H1 (cell line): ENCODE data around the gene APH1B. TPM values are rescaled to one million over a fixed set of nuclear protein-coding genes. Genes with fewer than 3 reads are reported as not detected.

Source experiments
- CTCF ChIA-PET: fragments of 300-600 bp; sonication (Branson Sonifier 250); formaldehyde crosslinking; loops from one replicate; lab custom pipeline; 2021; ENCODE audit not compliant: partially characterized antibody; lab: Charles Lee
- POLR2A ChIA-PET: fragments of 300-600 bp; sonication (Branson Sonifier 250); formaldehyde crosslinking; loops from one replicate; lab custom pipeline; 2021; ENCODE audit warnings: inconsistent platforms; ENCODE audit not compliant: partially characterized antibody; lab: Charles Lee
- DNase-seq, 2 experiments: peaks; one replicate each; pipeline versions ENCODE4 v3.0.0 to v3.0.0-alpha.2; 2010 to 2022; ENCODE audit warnings: low spot score in 2 of 2, low read depth in 1 of 2, mixed read lengths in 1 of 2
- FAIRE-seq: peaks from 2 replicates; lab custom pipeline; 2011; peaks lifted over from hg19 to GRCh38; lab: Jason Lieb, UNC
- H2AFZ ChIP-seq: 2 replicates; pipeline ENCODE4 v1.8.1; 2012; ENCODE audit warnings: low read length, inconsistent platforms
- H2AK5ac ChIP-seq: 2 replicates; pipeline ENCODE4 v1.6.1; 2013; ENCODE audit warnings: low read depth, low read length
- H2BK120ac ChIP-seq: replicated peaks from 2 replicates; pipeline ENCODE3; 2013; ENCODE audit warnings: low read depth, low read length, inconsistent platforms
- H2BK12ac ChIP-seq: 2 replicates; pipeline ENCODE4 v1.6.1; 2013; ENCODE audit warnings: low read depth, low read length
- H2BK15ac ChIP-seq: 2 replicates; pipeline ENCODE4 v1.6.1; 2013; ENCODE audit warnings: low read length
- H2BK20ac ChIP-seq: 2 replicates; pipeline ENCODE4 v1.6.1; 2013; ENCODE audit warnings: low read length
- H2BK5ac ChIP-seq: 2 replicates; pipeline ENCODE4 v1.6.1; 2013; ENCODE audit warnings: low read depth, low read length
- H3K14ac ChIP-seq: 2 replicates; pipeline ENCODE4 v1.6.1; 2013; ENCODE audit warnings: inconsistent platforms; ENCODE audit not compliant: insufficient read length
- H3K18ac ChIP-seq: 2 replicates; pipeline ENCODE4 v1.6.1; 2013; ENCODE audit warnings: low read length; ENCODE audit errors: extremely low read depth
- H3K23ac ChIP-seq: 2 replicates; pipeline ENCODE4 v1.6.1; 2013; ENCODE audit warnings: inconsistent platforms; ENCODE audit not compliant: insufficient read length
- H3K23me2 ChIP-seq: 2 replicates; pipeline ENCODE4 v1.6.1; 2013; ENCODE audit warnings: low read depth, low read length
- H3K27ac ChIP-seq: 2 replicates; pipeline ENCODE4 v1.6.1; 2011; ENCODE audit warnings: low read depth, low read length, inconsistent platforms
- H3K27me3 ChIP-seq, 4 experiments: replicated peaks in 1 of 4; 1 replicate in 1 of 4; 2 replicates in 3 of 4; pipeline versions ENCODE4 v1.6.1 to v1.8.1; 2011 to 2013; ENCODE audit warnings: low read length in 3 of 4, mild to moderate bottlenecking in 3 of 4, inconsistent platforms in 2 of 4, mixed read lengths in 2 of 4, moderate library complexity in 1 of 4; ENCODE audit not compliant: control insufficient read depth in 3 of 4, insufficient read depth in 3 of 4; ENCODE audit errors: extremely low read depth in 1 of 4
- H3K36me3 ChIP-seq, 4 experiments: 2 replicates each; pipeline versions ENCODE4 v1.6.1 to v1.8.1; 2011 to 2013; ENCODE audit warnings: mild to moderate bottlenecking in 4 of 4, low read length in 3 of 4, moderate library complexity in 2 of 4, control low read depth in 1 of 4, inconsistent platforms in 1 of 4; ENCODE audit not compliant: insufficient read depth in 4 of 4, control insufficient read depth in 2 of 4
- H3K4ac ChIP-seq: replicated peaks from 2 replicates; pipeline ENCODE3; 2013; ENCODE audit warnings: low read length, low read depth, mixed read lengths, inconsistent platforms; ENCODE audit not compliant: insufficient read length
- H3K4me1 ChIP-seq, 4 experiments: replicated peaks in 1 of 4; 1 replicate in 1 of 4; 2 replicates in 3 of 4; pipeline versions ENCODE4 v1.6.1 to v1.8.1; 2011 to 2013; ENCODE audit warnings: low read length in 3 of 4, inconsistent platforms in 2 of 4, mixed read lengths in 1 of 4; ENCODE audit not compliant: insufficient read depth in 4 of 4, control insufficient read depth in 3 of 4
- H3K4me2 ChIP-seq, 2 experiments: 2 replicates each; pipeline versions ENCODE4 v1.6.1 to v1.8.1; 2011 to 2013; ENCODE audit warnings: low read depth in 2 of 2, low read length in 2 of 2, control low read depth in 1 of 2, inconsistent platforms in 1 of 2, mild to moderate bottlenecking in 1 of 2; ENCODE audit not compliant: insufficient read depth in 1 of 2
- H3K4me3 ChIP-seq, 4 experiments: fragments of 200-600, 300-600 bp in 1 of 4; sonication (generic), shearing (Covaris generic), sonication (Bioruptor Twin) in 1 of 4; 2 replicates each; pipeline versions ENCODE4 v1.5.1 to v1.8.1; 2011 to 2016; ENCODE audit warnings: low read length in 4 of 4, low read depth in 3 of 4, control low read depth in 2 of 4, inconsistent platforms in 2 of 4, mild to moderate bottlenecking in 2 of 4, mixed read lengths in 1 of 4, moderate library complexity in 1 of 4; ENCODE audit not compliant: insufficient read depth in 2 of 4; ENCODE audit errors: extremely low read depth in 1 of 4
- H3K56ac ChIP-seq: replicated peaks from 2 replicates; pipeline ENCODE3; 2013; ENCODE audit warnings: low read depth, mild to moderate bottlenecking, mixed read lengths, low read length, inconsistent platforms; ENCODE audit not compliant: insufficient read length
- H3K79me1 ChIP-seq: 2 replicates; pipeline ENCODE4 v1.6.1; 2013; ENCODE audit warnings: low read depth, low read length, control low read depth
- H3K79me2 ChIP-seq, 2 experiments: 2 replicates each; pipeline versions ENCODE4 v1.6.1 to v1.8.1; 2012 to 2013; ENCODE audit warnings: low read length in 2 of 2, mild to moderate bottlenecking in 2 of 2, inconsistent platforms in 1 of 2; ENCODE audit not compliant: insufficient read depth in 2 of 2, control insufficient read depth in 1 of 2
- H3K9ac ChIP-seq, 4 experiments: replicated peaks in 1 of 4; 1 replicate in 1 of 4; 2 replicates in 3 of 4; pipeline versions ENCODE4 v1.6.1 to v1.8.1; 2011 to 2013; ENCODE audit warnings: low read depth in 3 of 4, low read length in 3 of 4, control low read depth in 2 of 4, mild to moderate bottlenecking in 2 of 4, moderate library complexity in 2 of 4, inconsistent platforms in 1 of 4; ENCODE audit errors: extremely low read depth in 1 of 4
- H3K9me3 ChIP-seq, 2 experiments: 2 replicates each; pipeline versions ENCODE4 v1.6.1 to v1.8.1; 2012 to 2013; ENCODE audit warnings: mild to moderate bottlenecking in 2 of 2, moderate library complexity in 2 of 2, control low read depth in 1 of 2, inconsistent platforms in 1 of 2, low read depth in 1 of 2, low read length in 1 of 2, mixed read lengths in 1 of 2; ENCODE audit not compliant: insufficient read depth in 2 of 2
- H4K20me1 ChIP-seq, 2 experiments: replicated peaks in 1 of 2; 2 replicates each; pipeline versions ENCODE3 to v1.8.1; 2011 to 2013; ENCODE audit warnings: inconsistent platforms in 2 of 2, low read length in 2 of 2, mild to moderate bottlenecking in 1 of 2; ENCODE audit not compliant: insufficient read depth in 2 of 2, control insufficient read depth in 1 of 2
- H4K5ac ChIP-seq: 2 replicates; pipeline ENCODE4 v1.6.1; 2013; ENCODE audit warnings: low read length, low read depth, mixed read lengths, inconsistent platforms; ENCODE audit not compliant: insufficient read length
- H4K8ac ChIP-seq: 2 replicates; pipeline ENCODE4 v1.8.0; 2013; ENCODE audit warnings: mild to moderate bottlenecking, moderate library complexity, low read length, inconsistent platforms; ENCODE audit not compliant: insufficient read depth; ENCODE audit errors: extremely low read depth
- H4K91ac ChIP-seq: replicated peaks from 2 replicates; pipeline ENCODE3; 2013; ENCODE audit warnings: low read length, mixed read lengths, inconsistent platforms; ENCODE audit not compliant: insufficient read length
- ATF3 ChIP-seq: IDR thresholded peaks from 2 replicates; pipeline ENCODE4 v1.6.1; 2011; ENCODE audit warnings: low read depth, mild to moderate bottlenecking, low read length; ENCODE audit not compliant: insufficient read depth
- CBX5 ChIP-seq: fragments of 300-800, 300-1000 bp; sonication (generic); IDR thresholded peaks from 2 replicates; pipeline ENCODE4 v1.7.1; 2016; ENCODE audit warnings: antibody characterized with exemption, low read length, low read depth
- CBX8 ChIP-seq: fragments of 300-800, 300-1000 bp; sonication (generic); IDR thresholded peaks from 2 replicates; pipeline ENCODE4 v1.7.1; 2016; ENCODE audit warnings: low read depth, low read length, borderline replicate concordance
- FOSL1 ChIP-seq: IDR thresholded peaks from 2 replicates; pipeline ENCODE4 v1.6.1; 2011; ENCODE audit warnings: mild to moderate bottlenecking, low read depth, low read length, moderate library complexity; ENCODE audit not compliant: insufficient read depth
- JUN ChIP-seq: IDR thresholded peaks from 2 replicates; pipeline ENCODE4 v1.6.1; 2011; ENCODE audit warnings: low read depth, mild to moderate bottlenecking, improper control_type of control experiment, low read length
- JUND ChIP-seq: IDR thresholded peaks from 2 replicates; pipeline ENCODE4 v1.6.1; 2011; ENCODE audit warnings: mild to moderate bottlenecking, improper control_type of control experiment, low read length
- KDM1A ChIP-seq: fragments of 200-600, 300-600 bp; sonication (generic); IDR thresholded peaks from 2 replicates; pipeline ENCODE4 v1.7.1; 2016; ENCODE audit warnings: mild to moderate bottlenecking, low read length, borderline replicate concordance
- NRF1 ChIP-seq: IDR thresholded peaks from 2 replicates; pipeline ENCODE4 v1.6.1; 2011; ENCODE audit warnings: mild to moderate bottlenecking, low read depth, low read length, improper control_type of control experiment
- POLR2A ChIP-seq, 2 experiments: IDR thresholded peaks; 1 replicate in 1 of 2; 2 replicates in 1 of 2; pipeline ENCODE4 v1.6.1; 2011; ENCODE audit warnings: low read depth in 2 of 2, low read length in 2 of 2, mild to moderate bottlenecking in 2 of 2; ENCODE audit errors: control extremely low read depth in 1 of 2
- POU5F1 ChIP-seq: IDR thresholded peaks from 2 replicates; pipeline ENCODE4 v1.6.1; 2011; ENCODE audit warnings: low read depth, mild to moderate bottlenecking, low read length, moderate library complexity
- RBBP5 ChIP-seq: IDR thresholded peaks from 2 replicates; pipeline ENCODE4 v1.7.1; 2012; ENCODE audit warnings: low read depth, mild to moderate bottlenecking, inconsistent platforms, low read length, moderate library complexity, borderline replicate concordance
- SAP30 ChIP-seq: fragments of 300-600 bp; sonication (generic); IDR thresholded peaks from 2 replicates; pipeline ENCODE4 v1.7.1; 2012; ENCODE audit warnings: low read length, moderate library complexity, mild to moderate bottlenecking, inconsistent platforms; ENCODE audit not compliant: insufficient read depth, insufficient replicate concordance
- SIX5 ChIP-seq: IDR thresholded peaks from 2 replicates; pipeline ENCODE4 v1.6.1; 2011; ENCODE audit warnings: mild to moderate bottlenecking, low read depth, low read length
- WGBS, 2 experiments: shearing (Covaris generic) in 1 of 2; methylation state at CpG; one replicate each; pipeline versions ENCODE4 v1.1.6 to v1.1.7; 2013 to 2015; ENCODE audit warnings: low lambda C conversion rate in 2 of 2, mixed read lengths in 2 of 2, inconsistent platforms in 1 of 2, low coverage in 1 of 2, missing lambda C conversion rate in 1 of 2; ENCODE audit not compliant: insufficient replicate concordance in 2 of 2, insufficient coverage in 1 of 2, insufficient read length in 1 of 2; ENCODE audit errors: extremely low coverage in 1 of 2, missing lambda C conversion rate in 1 of 2; 5-methylcytosine and 5-hydroxymethylcytosine counted together
- polyA plus RNA-seq, 7 experiments: library from polyadenylated mRNA; depleted of rRNA in 3 of 7; stranded (reverse) in 5 of 7; unstranded in 2 of 7; fragments of >200 nt in 5 of 7; fragments of 200-250 nt in 2 of 7; gene quantifications; 1 replicate in 5 of 7; 2 replicates in 1 of 7; 4 replicates in 1 of 7; pipeline versions ENCODE4 v1.2.1 to v1.2.3, GENCODE V29; 2011 to 2013; ENCODE audit warnings: missing spikeins in 2 of 7, mixed read lengths in 2 of 7
- total RNA-seq: library from RNA; stranded (reverse); fragmentation: NEBNext Ultra II Directional; extraction: Animal tissue kit (Norgen Biotek cat#: 25700); gene quantifications from 2 replicates; pipeline ENCODE4 v1.2.1, GENCODE V29; 2021

The APH1B gene
- total and polyA plus RNA-seq, 2 of the 8 experiments (the other 6 are each of a cell fraction or from before 2014, with no cell fraction given) = 11.5 to 22.9 TPM

DNA sequence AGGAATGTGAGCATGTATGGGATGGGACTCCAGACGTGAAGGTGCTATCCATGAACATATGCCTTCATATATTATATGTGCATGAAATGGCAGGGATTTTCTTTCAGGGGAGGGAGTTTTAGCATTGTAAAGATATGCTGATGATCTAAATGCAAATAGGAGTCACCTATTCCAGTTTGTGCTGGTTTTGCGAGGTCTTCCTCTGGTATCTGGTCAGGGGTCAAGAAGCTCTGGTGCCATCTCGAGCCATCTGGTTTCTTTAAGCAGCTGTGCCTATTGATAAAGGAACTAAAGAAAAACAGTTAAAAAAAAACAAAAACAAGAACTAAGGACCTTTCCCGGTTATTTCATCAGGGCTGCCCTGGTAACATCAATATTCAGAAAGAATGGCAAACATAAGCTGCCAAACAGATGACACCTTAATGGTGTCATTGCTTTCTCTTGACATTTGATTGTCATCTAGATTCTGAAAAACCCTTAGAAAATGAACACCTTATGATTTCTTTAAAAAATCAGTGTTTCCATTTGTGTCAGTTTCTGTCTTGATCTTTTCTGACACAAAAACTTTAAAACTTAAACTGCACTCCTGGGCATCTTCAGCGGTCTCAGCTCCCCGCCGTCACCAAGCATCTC is 22.7 kb downstream of the APH1B start:
- Histone ChIP-seq H3K23me2 (no peaks in the 10 kb centered on the region), H3K27ac (no peak overlapping the region), H3K4me2 (no peak overlapping the region), H3K14ac (no peak overlapping the region), H2BK15ac (no peak overlapping the region), H2BK20ac (no peak overlapping the region), H3K4me3 (no peak overlapping the region), H2BK120ac (no peak overlapping the region), H2AFZ (no peak overlapping the region), H3K23ac (no peak overlapping the region), H3K9ac (no peak overlapping the region), H4K91ac (no peak overlapping the region), H4K20me1 (no peaks in the 10 kb centered on the region), H3K36me3 (0 out of 8 replicates have a peak, but pooled peaks cover 0 to 4% (median 0%) of the 10 kb centered on the region in 4 experiments), H3K9me3 (no peaks in the 10 kb centered on the region), H3K79me2 (no peaks in the 10 kb centered on the region), H3K56ac (no peak overlapping the region), H4K5ac (no peak overlapping the region), H3K4ac (no peak overlapping the region), H2AK5ac (no peak overlapping the region), H2BK12ac (no peak overlapping the region), H3K79me1 (no peaks in the 10 kb centered on the region), H2BK5ac (no peak overlapping the region), H3K4me1 (no peaks in the 10 kb centered on the region; a peak in 1 of 7 replicates), H3K27me3 (no peaks in the 10 kb centered on the region), H3K18ac (no peak overlapping the region), H4K8ac (no peak overlapping the region)
- CTCF ChIA-PET = interaction anchor here (0.7 to 1.4 kb wide), 3 partner anchors 11 to 252 kb away, joined by 3 to 5 read pairs (median 3); no protein-coding TSS in a partner anchor
- WGBS, 2 experiments = 94% methylated on average over 7 of the region's 7 CpGs; no CpG with 5 or more reads in 1 of the 2 experiments
- POLR2A ChIA-PET = interaction anchor here (1.1 kb wide), 1 partner anchor 270 kb away, joined by 3 read pairs; no protein-coding TSS in a partner anchor
- no peak for FAIRE-seq
- DNase-seq = no peak
- TF ChIP-seq POLR2A (IDR thresholded peaks at IDR 0.05; ENCODE audit: control extremely low read depth in 1 of 2, low read depth in 2 of 2, low read length in 2 of 2) (no peak), ATF3 (no peak), SAP30 (no peak), CBX5 (no peak), CBX8 (no peak), NRF1 (no peak), RBBP5 (no peak), KDM1A (no peak), JUN (no peak), FOSL1 (no peak), JUND (no peak), SIX5 (no peak), POU5F1 (no peak)
